ENCODE results near the gene IP6K1. TPM values are rescaled to one million over a fixed set of nuclear protein-coding genes. Genes with fewer than 3 reads are reported as not detected.

The IP6K1 gene
- total RNA-seq, 1 donor from 2014 or later, result 56.4 TPM

DNA sequence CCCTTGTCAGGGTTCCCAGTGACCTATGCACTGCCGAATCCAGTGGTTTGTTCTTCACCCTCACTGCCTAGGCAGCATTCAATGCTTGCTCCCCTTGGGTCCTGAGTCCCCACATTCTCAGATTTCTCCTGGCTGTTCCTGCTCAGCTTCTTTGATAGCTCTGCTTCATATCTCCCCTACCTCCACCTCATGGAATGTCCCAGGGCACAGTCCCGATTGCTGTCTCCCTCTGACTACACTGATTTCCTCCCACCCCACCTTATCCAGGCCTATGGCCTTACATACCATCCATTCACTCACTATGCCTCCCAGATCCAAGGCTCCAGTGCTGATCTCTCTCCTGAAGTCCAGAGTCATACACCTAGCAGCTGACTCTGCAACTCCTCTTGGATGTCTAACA is 14.8 kb upstream of the IP6K1 start:
- peaks cover 6% of the 10 kb centered on the region for H3K27me3 Mint-ChIP-seq (ENCODE audit: unreplicated experiment)
- peaks cover 43% of the 10 kb centered on the region for H3K4me1 Mint-ChIP-seq (ENCODE audit: unreplicated experiment)
- no peak overlapping the region for H3K27ac Mint-ChIP-seq (ENCODE audit: unreplicated experiment)
- H3K36me3 Mint-ChIP-seq (ENCODE audit: low read depth, unreplicated experiment), result peaks cover 7% of the 10 kb centered on the region
- H3K4me3 Mint-ChIP-seq (ENCODE audit: unreplicated experiment), result peak overlapping the region; percentile 21
- DNase-seq (ENCODE audit: low spot score), result no peak
- H3K9me3 Mint-ChIP-seq (ENCODE audit: unreplicated experiment), result no peaks in the 10 kb centered on the region
- TF ChIP-seq, protein P1, sequence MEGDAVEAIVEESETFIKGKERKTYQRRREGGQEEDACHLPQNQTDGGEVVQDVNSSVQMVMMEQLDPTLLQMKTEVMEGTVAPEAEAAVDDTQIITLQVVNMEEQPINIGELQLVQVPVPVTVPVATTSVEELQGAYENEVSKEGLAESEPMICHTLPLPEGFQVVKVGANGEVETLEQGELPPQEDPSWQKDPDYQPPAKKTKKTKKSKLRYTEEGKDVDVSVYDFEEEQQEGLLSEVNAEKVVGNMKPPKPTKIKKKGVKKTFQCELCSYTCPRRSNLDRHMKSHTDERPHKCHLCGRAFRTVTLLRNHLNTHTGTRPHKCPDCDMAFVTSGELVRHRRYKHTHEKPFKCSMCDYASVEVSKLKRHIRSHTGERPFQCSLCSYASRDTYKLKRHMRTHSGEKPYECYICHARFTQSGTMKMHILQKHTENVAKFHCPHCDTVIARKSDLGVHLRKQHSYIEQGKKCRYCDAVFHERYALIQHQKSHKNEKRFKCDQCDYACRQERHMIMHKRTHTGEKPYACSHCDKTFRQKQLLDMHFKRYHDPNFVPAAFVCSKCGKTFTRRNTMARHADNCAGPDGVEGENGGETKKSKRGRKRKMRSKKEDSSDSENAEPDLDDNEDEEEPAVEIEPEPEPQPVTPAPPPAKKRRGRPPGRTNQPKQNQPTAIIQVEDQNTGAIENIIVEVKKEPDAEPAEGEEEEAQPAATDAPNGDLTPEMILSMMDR (IDR thresholded peaks at IDR 0.05; ENCODE audit: unreplicated experiment), result no peak

DNA sequence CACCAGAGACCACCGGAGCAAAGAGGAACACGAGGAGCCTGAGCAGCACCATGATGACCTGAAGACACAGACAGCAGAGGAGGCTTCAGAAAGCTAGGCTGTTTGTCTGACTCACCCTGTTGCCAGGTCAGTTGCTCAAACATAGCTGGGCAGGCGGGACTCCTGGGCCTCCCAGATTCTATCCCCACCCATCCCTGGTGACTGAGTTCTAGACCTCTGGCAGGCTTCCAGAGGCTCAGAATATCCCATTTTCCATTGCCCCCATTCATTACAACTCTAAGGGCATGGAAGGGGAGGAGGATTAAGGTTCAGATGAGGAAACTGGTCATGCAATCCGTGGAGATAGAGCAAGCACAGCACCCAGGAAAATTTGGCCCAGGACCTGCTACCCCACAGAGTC is 13.4 kb upstream of the IP6K1 start, which contains the start of gene CDHR4:
Gene CDHR4, minus strand, starts transcription at position 113 of the 400 bp plus-strand sequence. Its CDS starts 61 bp downstream, at position 52.
- no peak for DNase-seq (ENCODE audit: low spot score)
- Mint-ChIP-seq H3K4me3 (ENCODE audit: unreplicated experiment) (no peak within 1 kb of the TSS), H3K4me1 (ENCODE audit: unreplicated experiment) (peaks cover 36% of the 10 kb centered on the region), H3K9me3 (ENCODE audit: unreplicated experiment) (no peaks in the 10 kb centered on the region), H3K27me3 (ENCODE audit: unreplicated experiment) (peaks cover 6% of the 10 kb centered on the region), H3K27ac (ENCODE audit: unreplicated experiment) (no peak within 1 kb of the TSS), H3K36me3 (ENCODE audit: low read depth, unreplicated experiment) (peaks cover 4% of the 10 kb centered on the region)
- TF ChIP-seq, protein P1 (IDR thresholded peaks at IDR 0.05; ENCODE audit: unreplicated experiment), result no peak

DNA sequence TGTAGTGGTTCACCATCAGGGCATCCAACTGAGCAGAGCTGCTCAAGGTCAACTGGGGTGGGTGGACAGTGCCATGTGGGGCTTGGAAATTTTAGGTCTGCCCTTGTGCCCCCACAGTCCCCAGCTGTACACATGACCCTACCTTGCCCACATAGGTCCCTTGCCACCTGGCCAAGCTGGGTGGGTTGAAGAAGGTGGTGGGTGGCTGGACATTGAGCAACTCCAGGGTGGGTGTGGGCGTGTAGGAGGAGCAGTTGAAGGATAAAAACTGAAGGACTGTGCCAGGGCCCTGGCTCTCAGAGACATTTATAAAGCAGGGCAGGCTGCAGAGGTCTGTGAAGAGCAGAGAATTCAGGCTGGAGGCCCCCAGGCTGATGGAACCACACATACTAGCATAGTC is 12.8 kb upstream of the IP6K1 start:
- no peak for DNase-seq (ENCODE audit: low spot score)
- H3K27me3 Mint-ChIP-seq (ENCODE audit: unreplicated experiment), result peaks cover 6% of the 10 kb centered on the region
- peaks cover 34% of the 10 kb centered on the region for H3K4me1 Mint-ChIP-seq (ENCODE audit: unreplicated experiment)
- no peak overlapping the region for H3K27ac Mint-ChIP-seq (ENCODE audit: unreplicated experiment)
- H3K4me3 Mint-ChIP-seq (ENCODE audit: unreplicated experiment), result no peak overlapping the region
- H3K9me3 Mint-ChIP-seq (ENCODE audit: unreplicated experiment), result no peaks in the 10 kb centered on the region
- peaks cover 4% of the 10 kb centered on the region for H3K36me3 Mint-ChIP-seq (ENCODE audit: low read depth, unreplicated experiment)
- TF ChIP-seq, protein P1 (IDR thresholded peaks at IDR 0.05; ENCODE audit: unreplicated experiment), result no peak

DNA sequence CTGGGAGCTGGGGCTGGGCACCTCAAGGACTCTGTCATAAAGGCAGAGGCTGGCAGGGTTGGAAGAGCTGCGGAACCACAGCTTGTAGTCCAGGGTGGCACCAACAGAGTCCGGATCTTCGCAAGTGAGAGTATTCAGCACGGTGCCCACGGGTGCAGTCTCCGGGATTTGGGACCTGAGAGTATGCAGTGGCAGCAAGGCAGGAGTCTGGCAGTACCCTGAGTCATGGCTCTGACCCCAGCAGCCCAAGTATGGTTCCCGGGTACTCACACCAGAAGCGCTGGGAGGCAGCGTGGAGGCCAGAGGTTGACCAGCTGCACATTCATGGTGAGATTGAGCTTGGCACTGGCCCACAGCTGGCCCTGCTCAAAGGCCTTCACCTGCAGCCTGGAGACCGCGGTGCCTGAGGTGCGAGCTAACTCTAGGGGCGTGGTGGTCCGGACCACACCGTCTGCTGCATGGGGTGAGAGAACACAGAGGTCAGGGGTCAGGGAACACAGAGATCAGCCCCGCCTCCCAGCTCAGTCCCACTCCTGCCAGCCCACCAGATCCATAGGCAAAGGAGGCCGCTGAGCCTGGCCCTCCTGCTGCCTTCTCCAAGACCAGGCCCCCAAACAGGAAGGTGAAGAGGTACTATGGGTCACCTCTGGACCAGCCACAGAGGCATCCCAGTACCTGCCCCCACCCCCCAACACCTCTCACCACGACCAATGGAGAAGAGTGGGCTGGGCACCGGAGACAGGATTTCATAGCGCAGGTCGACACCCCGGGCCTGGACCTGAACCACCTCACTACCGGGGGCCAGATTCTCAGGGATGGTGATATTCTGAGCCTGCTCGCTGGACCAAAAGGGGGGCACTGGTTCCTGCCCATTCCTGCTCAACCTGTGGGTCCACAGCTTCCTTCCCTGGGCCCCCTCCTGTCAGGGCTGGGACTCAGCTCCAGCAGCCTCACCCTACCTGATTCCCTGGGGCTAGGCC is 8.9 kb upstream of the IP6K1 start:
- DNase-seq (ENCODE audit: low spot score), result no peak

More for the DNA sequence above, 8.9 kb upstream of the IP6K1 start:
- Mint-ChIP-seq H3K36me3 (ENCODE audit: low read depth, unreplicated experiment) (peaks cover 4% of the 10 kb centered on the region), H3K27me3 (ENCODE audit: unreplicated experiment) (peaks cover 10% of the 10 kb centered on the region), H3K4me1 (ENCODE audit: unreplicated experiment) (peaks cover 27% of the 10 kb centered on the region), H3K9me3 (ENCODE audit: unreplicated experiment) (no peaks in the 10 kb centered on the region), H3K4me3 (ENCODE audit: unreplicated experiment) (no peak overlapping the region), H3K27ac (ENCODE audit: unreplicated experiment) (no peak overlapping the region)
- TF ChIP-seq, protein P1 (IDR thresholded peaks at IDR 0.05; ENCODE audit: unreplicated experiment), result no peak
